H9 (cell line): ENCODE data around the gene SLC12A3. TPM values are rescaled to one million over a fixed set of nuclear protein-coding genes. Genes with fewer than 3 reads are reported as not detected.

Experiments
- DNase-seq: peaks from one replicate; pipeline ENCODE4 v3.0.0-alpha.2; 2017
- H2AFZ ChIP-seq: one replicate; pipeline ENCODE4 v1.6.1; 2013; ENCODE audit warnings: mild to moderate bottlenecking, low read length, control low read depth, moderate library complexity
- H2AK5ac ChIP-seq: 2 replicates; pipeline ENCODE4 v1.6.1; 2013; ENCODE audit warnings: low read length, control low read depth, mixed read lengths; ENCODE audit not compliant: insufficient read length
- H2BK120ac ChIP-seq: one replicate; pipeline ENCODE4 v1.6.1; 2013; ENCODE audit warnings: low read depth, mild to moderate bottlenecking, low read length, control low read depth, inconsistent platforms; ENCODE audit not compliant: poor library complexity, severe bottlenecking
- H2BK12ac ChIP-seq: 2 replicates; pipeline ENCODE4 v1.6.1; 2013; ENCODE audit warnings: low read length, control low read depth, mixed read lengths, low read depth; ENCODE audit not compliant: insufficient read length
- H2BK15ac ChIP-seq: 2 replicates; pipeline ENCODE4 v1.6.1; 2013; ENCODE audit warnings: low read depth, low read length, control low read depth
- H2BK20ac ChIP-seq: one replicate; pipeline ENCODE4 v1.6.1; 2013; ENCODE audit warnings: low read depth, mild to moderate bottlenecking, low read length, control low read depth, inconsistent platforms; ENCODE audit not compliant: poor library complexity, severe bottlenecking
- H2BK5ac ChIP-seq: 2 replicates; pipeline ENCODE4 v1.6.1; 2013; ENCODE audit warnings: low read length, control low read depth, mixed read lengths; ENCODE audit not compliant: insufficient read length
- H3K14ac ChIP-seq: 2 replicates; pipeline ENCODE4 v1.6.1; 2013; ENCODE audit warnings: low read length, control low read depth; ENCODE audit not compliant: insufficient read depth
- H3K18ac ChIP-seq: 2 replicates; pipeline ENCODE4 v1.6.1; 2013; ENCODE audit warnings: low read depth, mild to moderate bottlenecking, mixed read lengths, low read length, control low read depth; ENCODE audit not compliant: insufficient read length
- H3K23ac ChIP-seq: 2 replicates; pipeline ENCODE4 v1.6.1; 2013; ENCODE audit warnings: low read length, control low read depth, mixed read lengths, low read depth; ENCODE audit not compliant: insufficient read length
- H3K23me2 ChIP-seq: 2 replicates; pipeline ENCODE4 v1.6.1; 2013; ENCODE audit warnings: low read depth, mild to moderate bottlenecking, mixed read lengths, low read length, control low read depth; ENCODE audit not compliant: insufficient read length, poor library complexity, severe bottlenecking
- H3K27ac ChIP-seq: 2 replicates; pipeline ENCODE4 v1.5.1; 2013; ENCODE audit warnings: low read length, control low read depth, mixed read lengths, low read depth; ENCODE audit not compliant: insufficient read length
- H3K27me3 ChIP-seq: 2 replicates; pipeline ENCODE4 v1.6.1; 2013; ENCODE audit warnings: low read length, control low read depth, inconsistent platforms; ENCODE audit not compliant: insufficient read depth
- H3K4ac ChIP-seq: 2 replicates; pipeline ENCODE4 v1.6.1; 2013; ENCODE audit warnings: low read depth, mild to moderate bottlenecking, control low read depth, inconsistent platforms, low read length, moderate library complexity
- H3K4me1 ChIP-seq: 2 replicates; pipeline ENCODE4 v1.6.1; 2013; ENCODE audit warnings: low read length, control low read depth, inconsistent platforms; ENCODE audit not compliant: insufficient read depth
- H3K4me2 ChIP-seq: 2 replicates; pipeline ENCODE4 v1.6.1; 2013; ENCODE audit warnings: low read length, control low read depth, mixed read lengths; ENCODE audit not compliant: insufficient read length, insufficient read depth
- H3K56ac ChIP-seq: 2 replicates; pipeline ENCODE4 v1.6.1; 2013; ENCODE audit warnings: low read depth, mild to moderate bottlenecking, mixed read lengths, low read length, control low read depth; ENCODE audit not compliant: insufficient read length
- H3K79me1 ChIP-seq: 2 replicates; pipeline ENCODE4 v1.6.1; 2013; ENCODE audit warnings: low read depth, mild to moderate bottlenecking, moderate library complexity, low read length, control low read depth, inconsistent platforms; ENCODE audit not compliant: insufficient read depth, poor library complexity, severe bottlenecking
- H3K79me2 ChIP-seq: 2 replicates; pipeline ENCODE4 v1.6.1; 2013; ENCODE audit warnings: low read length, control low read depth, inconsistent platforms; ENCODE audit not compliant: insufficient read depth
- H3K9ac ChIP-seq: 2 replicates; pipeline ENCODE4 v1.6.1; 2013; ENCODE audit warnings: low read length, control low read depth, mixed read lengths; ENCODE audit not compliant: insufficient read length; ENCODE audit errors: extremely low read depth
- H3K9me3 ChIP-seq: one replicate; pipeline ENCODE4 v1.6.1; 2013; ENCODE audit warnings: low read depth, low read length, inconsistent platforms; ENCODE audit not compliant: control insufficient read depth
- H3T11ph ChIP-seq: one replicate; pipeline ENCODE4 v1.6.1; 2013; ENCODE audit warnings: mild to moderate bottlenecking, low read length, control low read depth, inconsistent platforms
- H4K20me1 ChIP-seq: one replicate; pipeline ENCODE4 v1.6.1; 2013; ENCODE audit not compliant: control insufficient read depth, insufficient read length, insufficient read depth
- H4K5ac ChIP-seq: 2 replicates; pipeline ENCODE4 v1.6.1; 2013; ENCODE audit warnings: low read depth, mild to moderate bottlenecking, mixed read lengths, low read length, control low read depth; ENCODE audit not compliant: insufficient read length
- H4K8ac ChIP-seq: replicated peaks from 2 replicates; pipeline ENCODE4 v1.6.1; 2013; ENCODE audit warnings: low read length, control low read depth, mixed read lengths, low read depth; ENCODE audit not compliant: insufficient read length
- H4K91ac ChIP-seq: 2 replicates; pipeline ENCODE4 v1.6.1; 2013; ENCODE audit warnings: low read depth, mild to moderate bottlenecking, moderate library complexity, mixed read lengths, low read length, control low read depth; ENCODE audit not compliant: insufficient read length
- H3K27ac Mint-ChIP-seq, 3 experiments: 2 replicates in 2 of 3; 3 replicates in 1 of 3; pipeline ENCODE4 v1.8.0; 2020 to 2021; ENCODE audit warnings: mixed read lengths in 3 of 3, mild to moderate bottlenecking in 1 of 3, moderate library complexity in 1 of 3
- H3K27me3 Mint-ChIP-seq: 2 replicates; pipeline ENCODE4 v1.8.0; 2021; ENCODE audit warnings: low read depth, mild to moderate bottlenecking, moderate library complexity, mixed read lengths
- H3K36me3 Mint-ChIP-seq, 3 experiments: 2 replicates in 2 of 3; 3 replicates in 1 of 3; pipeline ENCODE4 v1.8.0; 2020 to 2021; ENCODE audit warnings: low read depth in 3 of 3, mixed read lengths in 3 of 3; ENCODE audit not compliant: insufficient read depth in 1 of 3
- H3K4me1 Mint-ChIP-seq, 2 experiments: 2 replicates each; pipeline ENCODE4 v1.8.0; 2020; ENCODE audit warnings: mixed read lengths in 2 of 2
- H3K4me3 Mint-ChIP-seq, 2 experiments: 2 replicates in 1 of 2; 3 replicates in 1 of 2; pipeline ENCODE4 v1.8.0; 2020 to 2021; ENCODE audit warnings: mild to moderate bottlenecking in 2 of 2, mixed read lengths in 2 of 2, moderate library complexity in 1 of 2
- H3K9me3 Mint-ChIP-seq, 2 experiments: 2 replicates in 1 of 2; 3 replicates in 1 of 2; pipeline ENCODE4 v1.8.0; 2020; ENCODE audit warnings: mild to moderate bottlenecking in 2 of 2, mixed read lengths in 2 of 2, moderate library complexity in 1 of 2
- CTCF ChIP-seq: fragments of 200-600 bp; sonication (generic); conservative IDR thresholded peaks from 3 replicates; pipeline ENCODE4 v1.8.0; 2021; ENCODE audit warnings: antibody characterized with exemption, mild to moderate bottlenecking
- WGBS: extraction: QIAGEN DNeasy Blood & Tissue Kit; methylation state at CpG from one replicate; pipeline ENCODE4 v1.1.7; 2013; ENCODE audit warnings: missing lambda C conversion rate, low lambda C conversion rate, mixed read lengths; ENCODE audit not compliant: insufficient read length; ENCODE audit errors: extremely low coverage; 5-methylcytosine and 5-hydroxymethylcytosine counted together
- microRNA-seq: library from miRNA; unstranded; fragments of <30 nt; microRNA quantifications from one replicate; pipeline ENCODE4, GENCODE V29; 2020; ENCODE audit warnings: borderline microRNAs expressed
- total RNA-seq: library from RNA; stranded (reverse); gene quantifications from 2 replicates; pipeline ENCODE4 v1.2.1, GENCODE V29; 2021

The SLC12A3 gene
- total RNA-seq, 1 experiment from 2014 or later = not detected

- Histone ChIP-seq H2BK20ac (no peak overlapping the region), H3K4ac (no peak overlapping the region), H4K8ac (no peak overlapping the region), H2BK120ac (no peak overlapping the region), H4K5ac (no peak overlapping the region), H3K9ac (no peak overlapping the region), H3K4me2 (no peak overlapping the region), H3K23ac (no peak overlapping the region), H3K27me3 (no peaks in the 10 kb centered on the region), H3T11ph (no peak overlapping the region), H2BK12ac (no peak overlapping the region), H3K79me1 (no peaks in the 10 kb centered on the region), H2AFZ (peak overlapping the region; percentile 76), H3K56ac (no peak overlapping the region), H3K79me2 (no peaks in the 10 kb centered on the region), H2BK5ac (no peak overlapping the region), H3K4me1 (no peaks in the 10 kb centered on the region), H3K14ac (0 out of 2 replicates have a peak overlapping the region, but pooled peaks have one; percentile 59), H3K18ac (peak overlapping the region; percentile 47), H3K23me2 (no peaks in the 10 kb centered on the region), H2AK5ac (no peak overlapping the region), H2BK15ac (no peak overlapping the region), H4K91ac (no peak overlapping the region), H4K20me1 (no peaks in the 10 kb centered on the region), H3K27ac (no peak overlapping the region), H3K9me3 (no peaks in the 10 kb centered on the region)
- WGBS = no CpG with 5 or more reads among the region's 30 CpGs
- H3K36me3 Mint-ChIP-seq = no peaks in the 10 kb centered on the region; a peak in 1 of 7 replicates
- 0 out of 7 replicates have a peak overlapping the region, but pooled peaks of 1 of the 3 experiments have one; percentile 44 for H3K27ac Mint-ChIP-seq
- H3K9me3 Mint-ChIP-seq = no peaks in the 10 kb centered on the region
- peak overlapping the region in 1 of 2 experiments; percentile 29; a peak in 1 of 5 replicates for H3K4me3 Mint-ChIP-seq
- H3K4me1 Mint-ChIP-seq = peaks cover 2 to 3% of the 10 kb centered on the region in 2 experiments; a peak in 2 of 4 replicates
- peak; percentile 100 for TF ChIP-seq CTCF
- H3K27me3 Mint-ChIP-seq = peaks cover 1% of the 10 kb centered on the region
- peak; percentile 94 for DNase-seq
Observed at GRCh38 chr16:56964243-56965148, 99.5 kb downstream of the SLC12A3 start.

Small RNAs within 50 kb of the gene (microRNA-seq; reads per million reads assigned to microRNA genes)
- gene MIR138-2 (3.6 reads per million, percentile 28 among the genes with 10 or more reads in this experiment), gene MIR6863 (not detected)

Other genes with a start within 250 kb of the SLC12A3 start
- 25.9 and 34.4 TPM in 2 replicates for gene MT1E, start 239.4 kb upstream of the SLC12A3 start, total RNA-seq
- 1.4 and 2.5 TPM in 2 replicates for gene MT1M, start 232.5 kb upstream of the SLC12A3 start, total RNA-seq
- 0.68 TPM in 1 of 2 replicates, not detected in the other for gene MT1A, start 226.5 kb upstream of the SLC12A3 start, total RNA-seq
- not detected in 2 replicates for gene MT1B, start 213.3 kb upstream of the SLC12A3 start, total RNA-seq
- 22.9 and 26.1 TPM in 2 replicates for gene MT1F, start 207.2 kb upstream of the SLC12A3 start, total RNA-seq
- 23.4 and 26.2 TPM in 2 replicates for gene MT1G, start 197.1 kb upstream of the SLC12A3 start, total RNA-seq
- gene MT1H, start 195.4 kb upstream of the SLC12A3 start, total RNA-seq = 10.7 and 12.5 TPM in 2 replicates
- gene MT1X, start 182.7 kb upstream of the SLC12A3 start, total RNA-seq = 32.1 and 41.9 TPM in 2 replicates
- gene NUP93, start 135.1 kb upstream of the SLC12A3 start, total RNA-seq = 165 and 167 TPM in 2 replicates
- 28.9 and 30.8 TPM in 2 replicates for gene HERPUD1, start 66.9 kb downstream of the SLC12A3 start, total RNA-seq
- gene CETP, start 96.7 kb downstream of the SLC12A3 start, total RNA-seq = not detected in 2 replicates
- 1.6 and 2.4 TPM in 2 replicates for gene NLRC5, start 124.3 kb downstream of the SLC12A3 start, total RNA-seq
- gene CPNE2, start 227.4 kb downstream of the SLC12A3 start, total RNA-seq = 8.0 and 8.1 TPM in 2 replicates